ENCODE data around the gene DDX55.

DDX55 gene

GRCh38 chr12:123645380-123645779 lies 43.5 kb downstream of the DDX55 start:
- TF ChIP-seq CTCF (IDR thresholded peaks at IDR 0.05; ENCODE audit: insufficient read depth, low read length, missing control alignments), result no peak
- CTCF ChIA-PET, result no interaction called here
- H3K4me3 ChIP-seq (ENCODE audit: low read depth, low read length), result no peak overlapping the region
- no peak for DNase-seq (ENCODE audit: low read depth, low spot score)
- POLR2A ChIA-PET, result no interaction called here

GRCh38 chr12:123645878-123646277 lies 44.0 kb downstream of the DDX55 start:
- TF ChIP-seq CTCF (IDR thresholded peaks at IDR 0.05; ENCODE audit: insufficient read depth, low read length, missing control alignments), result no peak
- ChIA-PET POLR2A (no interaction called here), CTCF (no interaction called here)
- no peak overlapping the region for H3K4me3 ChIP-seq (ENCODE audit: low read depth, low read length)
- DNase-seq (ENCODE audit: low read depth, low spot score), result no peak

GRCh38 chr12:123648401-123648800 lies 46.5 kb downstream of the DDX55 start:
- DNase-seq (ENCODE audit: low read depth, low spot score), result no peak
- no peak for TF ChIP-seq CTCF (IDR thresholded peaks at IDR 0.05; ENCODE audit: insufficient read depth, low read length, missing control alignments)
- no peak overlapping the region for H3K4me3 ChIP-seq (ENCODE audit: low read depth, low read length)
- ChIA-PET CTCF (no interaction called here), POLR2A (no interaction called here)

- CTCF ChIA-PET, result no interaction called here
- POLR2A ChIA-PET, result no interaction called here
- H3K4me3 ChIP-seq (ENCODE audit: low read depth, low read length), result no peak overlapping the region
- DNase-seq (ENCODE audit: low read depth, low spot score), result no peak
- TF ChIP-seq CTCF (IDR thresholded peaks at IDR 0.05; ENCODE audit: insufficient read depth, low read length, missing control alignments), result no peak
Observed at GRCh38 chr12:123654129-123654701, 52.3 kb downstream of the DDX55 start.

- H3K4me3 ChIP-seq (ENCODE audit: low read depth, low read length), result no peak overlapping the region
- DNase-seq (ENCODE audit: low read depth, low spot score), result no peak
- no peak for TF ChIP-seq CTCF (IDR thresholded peaks at IDR 0.05; ENCODE audit: insufficient read depth, low read length, missing control alignments)
- ChIA-PET POLR2A (no interaction called here), CTCF (no interaction called here)
Observed at GRCh38 chr12:123655420-123655819, 53.5 kb downstream of the DDX55 start.

GRCh38 chr12:123656392-123656791 lies 54.5 kb downstream of the DDX55 start:
- ChIA-PET POLR2A (no interaction called here), CTCF (interaction anchor here (0.6 to 0.8 kb wide), 3 partner anchors 63 to 249 kb away, joined by 3 to 4 read pairs (median 3); no protein-coding TSS in a partner anchor)
- no peak overlapping the region for H3K4me3 ChIP-seq (ENCODE audit: low read depth, low read length)
- TF ChIP-seq CTCF (IDR thresholded peaks at IDR 0.05; ENCODE audit: insufficient read depth, low read length, missing control alignments), result no peak
- no peak for DNase-seq (ENCODE audit: low read depth, low spot score)
